LNCaP clone FGC (cell line): ENCODE measurements around the gene ITGA2.

Experiments
- DNase-seq: peaks from one replicate; pipeline ENCODE4 v3.0.0-alpha.2; 2011; ENCODE audit warnings: low read depth
- H3K4me3 ChIP-seq: 2 replicates; pipeline ENCODE4 v1.5.1; 2011; ENCODE audit warnings: mild to moderate bottlenecking, low read depth, low read length, control low read depth
- CTCF ChIP-seq: IDR thresholded peaks from 2 replicates; pipeline ENCODE4 v1.5.1; 2012; ENCODE audit warnings: mild to moderate bottlenecking; ENCODE audit not compliant: control insufficient read depth, insufficient read depth; ENCODE audit errors: extremely low read depth

ITGA2 gene

GRCh38 chr5:53002491-53002890 is 13.3 kb downstream of the ITGA2 start:
- TF ChIP-seq CTCF, result no peak
- DNase-seq, result no peak
- H3K4me3 ChIP-seq, result no peak overlapping the region

- no peak overlapping the region for H3K4me3 ChIP-seq
- DNase-seq, result no peak
- TF ChIP-seq CTCF, result no peak
These were observed 14.0 kb downstream of the ITGA2 start for GRCh38 chr5:53003144-53003543.

- H3K4me3 ChIP-seq, result no peak overlapping the region
- DNase-seq, result no peak
- TF ChIP-seq CTCF, result no peak
These were observed 18.0 kb downstream of the ITGA2 start for GRCh38 chr5:53006911-53007890.

GRCh38 chr5:53008751-53009150 is 19.6 kb downstream of the ITGA2 start:
- DNase-seq, result no peak
- H3K4me3 ChIP-seq, result no peak overlapping the region
- TF ChIP-seq CTCF, result no peak

- DNase-seq, result no peak
- H3K4me3 ChIP-seq, result no peak overlapping the region
- TF ChIP-seq CTCF, result no peak
These were observed 20.7 kb downstream of the ITGA2 start for GRCh38 chr5:53009816-53010215.

GRCh38 chr5:53010814-53011213 is 21.7 kb downstream of the ITGA2 start:
- no peak for DNase-seq
- H3K4me3 ChIP-seq, result no peak overlapping the region
- TF ChIP-seq CTCF, result no peak

- no peak for DNase-seq
- no peak overlapping the region for H3K4me3 ChIP-seq
- TF ChIP-seq CTCF, result no peak
These were observed 22.1 kb downstream of the ITGA2 start for GRCh38 chr5:53011233-53011632.
